D341Med (cell line): ENCODE data around the gene VSIG1.

ENCODE experiments used
- DNase-seq: peaks from one replicate; pipeline ENCODE4 v3.0.0; 2012; ENCODE audit warnings: low spot score

VSIG1 gene

GRCh38 chrX:108044554-108045256 is at the start of gene VSIG1:
TSS of gene VSIG1 (plus strand) at chrX:108045065. CDS start at chrX:108045131, 66 bp downstream.
- DNase-seq, result no peak

- no peak for DNase-seq
These were observed 48.7 kb upstream of the VSIG1 start for GRCh38 chrX:107996124-107996523.

DNA sequence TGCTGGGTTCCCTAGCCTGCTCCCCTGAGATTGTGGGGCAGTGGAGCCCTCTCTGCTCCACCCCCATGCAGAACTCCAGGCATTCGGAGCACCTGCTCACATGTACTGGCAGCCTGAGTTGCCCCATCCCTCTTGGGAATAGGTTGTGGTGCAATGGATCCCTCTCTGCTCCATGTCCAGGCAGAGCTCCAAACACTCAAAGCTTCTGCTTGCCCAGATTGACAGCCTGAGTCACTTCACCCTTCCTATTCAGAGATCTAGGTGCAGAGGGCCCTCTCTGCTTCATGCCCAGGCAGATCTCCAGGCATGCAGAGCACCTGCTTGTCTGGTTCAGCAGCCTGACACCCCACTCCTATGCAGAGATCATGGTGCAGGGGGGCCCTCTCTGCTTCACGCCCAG is 44.1 kb upstream of the VSIG1 start:
- no peak for DNase-seq

DNA sequence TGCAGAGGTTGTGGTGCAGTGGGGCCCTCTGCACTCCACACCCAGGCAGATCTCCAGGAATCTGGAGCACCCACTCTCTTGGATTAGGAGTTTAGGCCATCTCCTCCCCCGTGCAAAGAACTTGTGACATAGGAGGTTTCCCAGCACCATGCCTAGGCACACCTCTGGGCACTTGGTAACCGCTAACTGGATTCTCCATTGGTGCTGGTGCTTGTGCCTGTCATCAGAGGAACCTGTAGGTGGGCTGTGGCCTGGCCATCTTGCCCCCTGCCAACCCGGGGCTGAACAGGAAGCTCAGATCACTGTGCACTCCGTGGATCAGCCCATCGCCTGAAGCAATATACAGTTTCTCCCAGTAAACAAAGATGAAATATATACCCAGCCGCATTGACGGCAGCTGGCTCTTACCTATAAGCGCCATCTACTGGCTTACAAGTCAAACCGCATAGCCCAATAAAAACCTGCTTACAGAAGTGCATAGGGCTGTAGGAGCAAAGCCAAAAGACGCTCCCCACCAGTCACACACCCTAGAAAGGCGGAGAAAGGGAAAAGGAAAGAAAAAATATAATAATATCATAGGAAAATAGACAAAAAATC is 43.5 kb upstream of the VSIG1 start:
- DNase-seq, result peak; percentile 35

DNA sequence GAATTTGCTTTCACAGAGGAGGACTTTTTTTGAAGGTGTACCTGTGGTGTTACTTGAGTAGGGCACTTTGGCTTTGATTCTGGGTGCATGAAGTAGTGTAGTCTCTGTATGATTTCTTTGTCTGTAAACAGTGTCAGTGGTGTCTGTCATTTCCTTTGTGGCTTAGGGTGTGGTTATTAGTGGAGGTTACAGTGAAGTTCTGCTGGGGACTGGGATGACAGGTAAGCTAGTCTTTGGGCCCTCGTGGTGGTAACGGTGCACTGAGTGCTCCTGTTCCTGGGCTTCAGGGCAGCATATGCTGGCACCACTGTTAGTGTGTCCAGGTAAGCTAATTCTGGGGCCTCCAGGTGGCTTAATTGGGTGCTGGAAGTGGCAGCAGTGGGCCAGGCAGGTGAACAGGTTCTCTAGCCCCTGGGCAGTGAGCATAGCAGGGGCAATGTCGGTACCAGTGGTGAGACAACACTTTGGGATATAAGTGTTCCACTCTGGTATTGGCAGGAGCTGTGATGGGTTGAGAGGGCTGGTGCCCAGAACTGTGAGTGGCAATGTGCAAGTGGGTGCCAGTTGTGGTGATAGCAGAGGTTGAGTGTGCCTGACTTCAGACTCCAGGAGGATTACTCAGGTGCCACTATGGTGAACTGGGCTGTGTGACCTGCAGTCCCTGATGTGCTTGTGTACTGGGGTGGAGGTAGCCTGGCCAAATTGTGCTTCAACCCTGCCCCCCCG is 26.0 kb upstream of the VSIG1 start:
- no peak for DNase-seq

GRCh38 chrX:108019382-108019875 is 25.4 kb upstream of the VSIG1 start:
- no peak for DNase-seq

DNA sequence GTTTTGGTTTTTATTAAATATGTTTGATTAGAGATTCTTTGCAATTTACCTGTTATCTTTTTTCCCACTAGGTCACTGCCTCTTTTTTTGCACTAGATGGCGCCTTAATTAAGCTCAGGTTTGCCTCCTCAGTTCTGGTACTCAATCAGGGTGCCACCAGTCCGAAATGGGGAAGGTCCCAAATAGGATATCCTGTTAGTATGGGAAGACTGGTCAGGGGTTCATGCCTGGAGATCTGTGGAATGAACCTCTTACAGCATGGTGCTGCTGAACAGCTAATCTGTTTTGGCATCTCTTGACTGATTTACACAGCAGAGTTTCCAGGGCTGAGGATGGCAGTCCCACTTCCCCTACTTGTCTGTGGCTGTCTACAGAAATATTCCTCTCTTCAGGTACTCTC is 24.2 kb upstream of the VSIG1 start:
- no peak for DNase-seq

DNA sequence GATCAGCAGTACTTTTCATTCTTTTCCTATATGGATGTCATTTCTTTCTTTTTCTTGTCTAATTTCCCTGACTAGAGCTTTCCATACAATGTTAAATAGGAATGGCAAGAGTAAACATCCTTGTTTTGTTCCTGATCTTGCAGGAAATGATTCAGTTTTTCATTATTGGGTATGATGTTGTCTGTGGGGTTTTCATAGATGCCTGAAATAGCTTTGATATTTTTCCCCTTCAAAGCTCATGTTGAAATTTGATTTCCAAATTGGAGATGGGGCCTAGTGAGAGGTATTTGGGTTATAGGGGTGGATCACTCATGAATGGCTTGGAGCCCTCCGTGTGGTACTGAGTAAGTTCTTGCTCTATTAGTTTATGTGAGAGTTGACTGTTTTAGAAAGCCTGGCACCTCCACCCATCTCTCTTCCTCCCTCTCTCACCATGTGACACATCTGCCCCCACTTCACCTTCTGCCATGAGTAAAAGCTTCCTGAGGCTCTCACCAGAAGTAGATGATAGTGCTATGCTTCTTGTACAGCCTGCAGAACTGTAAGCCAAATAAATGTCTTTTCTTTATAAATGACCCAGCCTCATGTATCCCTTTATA is 22.3 kb upstream of the VSIG1 start:
- no peak for DNase-seq

DNA sequence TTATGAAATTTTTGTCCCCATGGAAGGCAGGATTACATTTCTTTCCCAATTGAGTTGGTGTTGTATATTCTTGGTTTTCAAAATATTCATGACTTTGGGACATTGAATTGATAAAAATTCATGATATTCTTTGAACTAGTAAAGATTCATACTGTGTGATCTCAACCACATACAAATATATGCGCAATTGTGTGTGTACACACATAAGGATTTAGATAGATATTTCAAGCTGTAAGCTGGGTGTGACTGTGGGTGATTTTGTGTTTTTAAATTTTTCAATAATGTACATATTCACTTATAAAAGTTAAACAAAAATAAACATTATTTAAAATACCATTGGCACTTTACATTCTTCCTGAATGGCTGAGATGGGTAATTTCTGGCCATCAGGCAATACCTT is 19.5 kb upstream of the VSIG1 start:
- DNase-seq, result no peak

- DNase-seq, result no peak
These were observed 18.8 kb upstream of the VSIG1 start for GRCh38 chrX:108025954-108026600.

DNA sequence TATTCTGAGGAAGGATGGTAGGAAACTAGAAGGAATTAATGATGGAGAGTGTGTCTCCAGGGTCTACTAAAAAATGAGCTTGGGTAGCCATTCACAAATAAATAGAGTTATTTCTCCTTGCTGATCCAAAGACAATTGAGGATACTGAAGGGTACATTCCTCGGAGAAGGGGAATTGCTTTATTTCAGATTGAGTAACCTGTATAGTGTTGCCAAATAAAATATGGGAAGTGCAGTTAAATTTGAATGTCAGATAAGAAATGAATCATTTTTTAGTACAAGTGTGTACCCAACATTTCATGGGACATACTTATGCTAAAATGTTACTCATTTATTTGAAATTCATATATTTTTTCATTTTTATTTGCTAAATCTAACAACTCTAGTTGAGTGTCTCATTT is 16.0 kb upstream of the VSIG1 start:
- DNase-seq, result no peak

GRCh38 chrX:108029928-108030711 is 14.7 kb upstream of the VSIG1 start:
- DNase-seq, result no peak

- DNase-seq, result no peak
These were observed 11.9 kb upstream of the VSIG1 start for GRCh38 chrX:108032944-108033343.

DNA sequence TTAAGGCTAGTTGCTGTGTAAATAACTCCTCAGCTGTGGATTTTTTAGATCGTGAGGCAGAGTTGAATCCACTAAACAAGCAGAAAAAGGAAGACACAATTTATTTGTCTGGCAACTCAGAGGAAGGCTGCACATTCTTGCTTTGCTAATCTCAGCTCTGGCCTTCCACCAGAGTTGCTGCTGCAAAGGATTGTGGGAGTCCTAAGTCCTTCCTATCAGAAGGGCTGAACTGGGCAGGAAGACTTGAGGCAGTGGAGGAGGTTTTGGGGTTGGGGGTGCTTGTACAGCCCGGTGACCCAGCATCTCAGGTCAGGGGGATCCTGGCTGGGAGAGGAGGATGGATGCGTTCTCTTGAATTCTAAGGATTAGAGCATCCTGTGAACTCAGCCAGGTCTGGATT is 11.0 kb upstream of the VSIG1 start:
- DNase-seq, result no peak

- DNase-seq, result no peak
These were observed 10.1 kb upstream of the VSIG1 start for GRCh38 chrX:108034725-108035124.

DNA sequence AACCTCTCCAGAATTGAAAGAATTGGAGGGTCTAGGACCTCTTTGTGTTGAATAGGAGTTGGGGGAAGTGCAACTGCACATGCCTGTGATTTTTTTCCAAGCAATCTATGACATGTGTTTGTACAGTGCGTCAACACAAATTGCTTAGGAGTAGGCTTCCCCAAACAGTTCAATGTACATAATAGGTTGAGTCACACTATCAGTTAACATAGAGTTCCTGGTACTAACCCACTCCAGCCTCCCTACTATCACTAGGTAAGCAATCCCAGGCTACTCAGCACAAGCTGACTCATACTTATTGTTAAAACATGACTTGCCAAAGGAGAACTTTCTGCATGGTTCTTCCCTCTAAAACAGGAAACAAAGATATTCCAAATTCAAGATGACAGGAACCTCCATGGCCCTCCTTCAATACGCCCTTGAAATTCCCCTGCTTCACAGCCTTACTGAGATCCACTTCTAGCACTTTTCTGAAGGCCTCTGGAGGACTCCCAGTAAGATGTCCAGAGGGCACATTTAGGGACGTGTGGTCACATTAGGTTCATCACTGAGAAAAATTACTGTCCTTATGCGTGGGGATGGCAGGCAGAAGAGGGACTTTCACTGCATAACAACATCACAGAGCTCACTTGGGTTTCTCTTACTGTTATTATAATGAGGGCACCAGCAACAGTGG is 8.4 kb upstream of the VSIG1 start:
- no peak for DNase-seq

DNA sequence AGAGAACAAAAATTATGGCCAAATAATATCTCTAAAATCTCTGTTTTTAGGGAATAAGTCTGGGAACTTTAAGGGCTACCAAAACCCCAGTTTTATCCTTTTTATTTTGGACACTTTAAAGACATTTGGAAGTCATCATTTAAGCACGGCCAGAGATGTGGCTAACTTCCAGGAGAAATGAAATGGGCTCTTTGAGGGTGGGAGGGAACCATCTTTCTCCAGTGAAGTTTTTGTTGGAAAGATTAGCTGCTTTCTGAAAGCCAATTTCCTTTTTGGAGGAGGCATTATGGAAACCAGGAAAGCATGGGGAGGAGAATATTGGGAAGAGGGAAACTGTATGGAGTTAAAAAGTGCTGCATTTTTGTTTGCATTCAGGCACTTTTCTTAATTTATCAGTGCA is 4.8 kb downstream of the VSIG1 start:
- DNase-seq, result no peak

- no peak for DNase-seq
These were observed 8.4 kb downstream of the VSIG1 start for GRCh38 chrX:108053218-108053617.

GRCh38 chrX:108055546-108055945 is 10.7 kb downstream of the VSIG1 start:
- DNase-seq, result no peak

- no peak for DNase-seq
These were observed 14.9 kb downstream of the VSIG1 start for GRCh38 chrX:108059801-108060200.

- no peak for DNase-seq
These were observed 19.1 kb downstream of the VSIG1 start for GRCh38 chrX:108064001-108064400.
